Activated CD4-positive, alpha-beta T cell treated with anti-CD3 and anti-CD28 coated beads, Interleukin-2, Interleukin-6, amounts not matched to agents 100 ng/mL and 50 ng/mL, durations not matched to agents 16 hours and 8 hours (primary cell): ENCODE data around the gene KISS1.
"Not testable (repeated sequence)": the region's sequence is repeated elsewhere in the genome, so short reads cannot be mapped to it uniquely, and the experiment has no call there.

Experiments used
- DNase-seq: peaks from one replicate; pipeline ENCODE4 v3.0.0-alpha.2; 2020

Gene KISS1

GRCh38 chr1:204196068-204196795, at the start of gene KISS1:
Gene KISS1 (minus strand): TSS chr1:204196491. CDS start chr1:204192876, 3,615 bp downstream.
- DNase-seq: no peak

- DNase-seq: no peak
Observed at GRCh38 chr1:204242920-204243319, 46.6 kb upstream of the KISS1 start.

DNA sequence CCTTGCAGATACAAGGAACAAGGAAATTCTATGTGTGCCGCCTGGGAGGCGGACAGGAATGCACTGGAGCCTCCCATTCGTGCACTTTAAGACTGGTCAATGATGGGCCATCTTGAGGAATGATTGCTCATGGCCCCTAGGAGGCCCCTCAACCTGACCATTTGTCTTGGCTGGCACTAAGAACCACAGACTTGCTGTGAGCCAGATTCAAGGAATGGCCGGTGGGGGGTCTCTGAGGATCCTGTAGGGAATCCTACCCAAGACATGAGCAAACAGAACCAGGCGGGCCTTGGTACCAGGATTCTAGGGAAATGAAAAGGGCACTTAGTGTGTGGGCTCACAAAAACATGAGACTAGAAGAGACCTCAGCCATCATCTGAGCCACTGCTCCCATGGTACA, 45.6 kb upstream of the KISS1 start:
- no peak for DNase-seq

- no peak for DNase-seq
Observed at GRCh38 chr1:204241050-204241449, 44.8 kb upstream of the KISS1 start.

GRCh38 chr1:204240233-204240632, 43.9 kb upstream of the KISS1 start:
- DNase-seq: no peak

GRCh38 chr1:204239401-204239800, 43.1 kb upstream of the KISS1 start:
- DNase-seq: not testable (repeated sequence)

DNA sequence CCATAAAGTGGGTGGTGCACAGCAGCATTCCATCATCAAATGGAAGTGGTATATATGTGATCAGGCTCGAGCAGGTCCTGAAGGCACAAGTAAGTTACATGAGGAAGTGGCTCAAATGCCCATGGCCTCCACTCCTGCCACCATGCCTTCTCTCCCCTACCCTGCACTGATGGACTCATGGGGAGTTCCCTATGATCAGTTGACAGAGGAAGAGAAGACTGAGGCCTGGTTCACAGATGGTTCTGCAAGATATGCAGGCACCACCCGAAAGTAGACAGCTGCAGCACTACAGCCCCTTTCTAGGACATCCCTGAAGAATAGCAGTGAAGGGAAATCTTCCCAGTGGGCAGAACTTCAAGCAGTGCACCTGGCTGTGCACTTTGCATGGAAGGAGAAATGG, 42.2 kb upstream of the KISS1 start:
- not testable (repeated sequence) for DNase-seq

GRCh38 chr1:204237515-204237914, 41.2 kb upstream of the KISS1 start:
- not testable (repeated sequence) for DNase-seq

GRCh38 chr1:204232526-204232925, 36.2 kb upstream of the KISS1 start:
- DNase-seq: no peak

DNA sequence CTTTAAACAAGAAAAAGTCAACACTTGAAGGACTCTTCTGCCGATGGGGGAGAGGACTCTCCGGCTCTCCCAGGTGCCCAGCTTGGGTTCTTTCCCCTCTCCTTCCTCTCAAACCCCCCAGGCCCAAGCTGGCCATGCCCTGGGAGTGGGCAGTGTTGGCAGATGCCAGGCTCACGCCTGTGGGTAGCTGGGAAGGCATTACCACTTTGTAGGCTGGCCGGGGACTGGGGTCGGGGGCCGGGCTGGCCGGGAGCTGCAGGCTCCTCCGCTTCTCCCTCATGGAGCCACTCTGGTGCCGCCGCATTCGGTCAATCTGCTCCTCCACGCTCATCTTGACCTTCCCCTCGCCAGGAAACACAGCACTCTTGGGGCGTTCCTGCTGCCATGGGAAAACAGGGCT, 33.9 kb upstream of the KISS1 start:
- no peak for DNase-seq

GRCh38 chr1:204228896-204229295, 32.6 kb upstream of the KISS1 start:
- DNase-seq: no peak

GRCh38 chr1:204227996-204228785, 31.9 kb upstream of the KISS1 start:
- DNase-seq: no peak

- DNase-seq: no peak
Observed at GRCh38 chr1:204227351-204227750, 31.1 kb upstream of the KISS1 start.

DNA sequence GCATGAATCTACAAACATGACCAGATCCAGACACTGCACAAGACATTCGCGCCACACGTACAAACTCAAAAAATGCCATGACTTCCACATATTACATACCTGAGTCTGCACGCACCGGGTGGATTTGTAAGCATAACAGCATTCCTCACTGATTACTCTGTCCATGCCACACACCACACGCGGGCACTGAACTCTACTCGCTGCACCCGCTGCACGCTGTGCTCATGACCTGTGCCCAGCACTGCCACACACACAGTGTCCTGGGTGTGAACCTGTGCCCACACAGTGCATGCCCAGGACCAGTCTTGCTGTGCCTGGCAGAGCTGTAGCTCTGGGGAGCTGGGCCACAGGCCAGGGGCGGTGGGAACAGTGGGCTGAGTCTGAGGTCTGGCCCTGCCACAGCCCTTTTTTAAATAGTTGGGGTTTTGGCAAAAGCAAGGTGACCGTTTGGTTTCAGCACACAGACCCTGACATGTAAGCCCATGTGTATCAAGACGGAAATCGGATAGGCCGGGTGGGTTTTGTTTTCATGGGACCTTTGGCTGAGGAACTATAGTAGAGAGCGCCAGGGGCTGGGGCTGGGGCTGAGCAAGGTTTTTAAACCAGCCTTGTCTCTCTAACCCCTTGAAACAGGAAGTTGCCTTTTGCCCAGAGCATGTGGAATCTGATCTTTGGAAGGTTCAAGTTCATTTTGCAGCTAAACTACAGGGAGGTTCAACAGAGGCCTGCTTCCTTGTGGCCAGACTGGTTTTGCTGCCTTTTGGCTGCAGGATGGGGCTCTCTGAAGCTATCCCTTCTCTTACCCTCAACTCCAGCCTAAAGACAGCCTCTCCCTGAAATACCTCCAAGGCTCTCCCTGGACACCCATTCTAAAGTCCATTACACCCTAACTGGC, 29.8 kb upstream of the KISS1 start:
- DNase-seq: no peak

DNA sequence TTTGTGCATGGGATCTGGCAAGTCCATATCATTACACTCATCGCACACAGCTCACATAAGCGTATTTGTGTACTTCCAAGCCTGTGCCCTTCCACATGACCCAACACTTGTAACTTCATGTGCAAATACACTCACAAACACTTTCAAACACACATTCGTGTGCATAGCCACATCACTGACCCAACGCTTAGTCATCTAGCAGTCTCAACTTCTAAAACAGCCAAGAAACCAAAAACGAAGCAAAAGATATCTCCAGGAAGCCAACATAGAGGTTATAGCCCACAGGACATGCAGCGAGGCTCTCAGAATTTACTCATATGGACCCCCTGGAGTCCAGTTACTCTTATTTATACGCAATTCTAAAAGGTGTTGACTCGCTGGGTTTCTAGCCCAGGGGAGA, 28.4 kb upstream of the KISS1 start:
- DNase-seq: no peak

DNA sequence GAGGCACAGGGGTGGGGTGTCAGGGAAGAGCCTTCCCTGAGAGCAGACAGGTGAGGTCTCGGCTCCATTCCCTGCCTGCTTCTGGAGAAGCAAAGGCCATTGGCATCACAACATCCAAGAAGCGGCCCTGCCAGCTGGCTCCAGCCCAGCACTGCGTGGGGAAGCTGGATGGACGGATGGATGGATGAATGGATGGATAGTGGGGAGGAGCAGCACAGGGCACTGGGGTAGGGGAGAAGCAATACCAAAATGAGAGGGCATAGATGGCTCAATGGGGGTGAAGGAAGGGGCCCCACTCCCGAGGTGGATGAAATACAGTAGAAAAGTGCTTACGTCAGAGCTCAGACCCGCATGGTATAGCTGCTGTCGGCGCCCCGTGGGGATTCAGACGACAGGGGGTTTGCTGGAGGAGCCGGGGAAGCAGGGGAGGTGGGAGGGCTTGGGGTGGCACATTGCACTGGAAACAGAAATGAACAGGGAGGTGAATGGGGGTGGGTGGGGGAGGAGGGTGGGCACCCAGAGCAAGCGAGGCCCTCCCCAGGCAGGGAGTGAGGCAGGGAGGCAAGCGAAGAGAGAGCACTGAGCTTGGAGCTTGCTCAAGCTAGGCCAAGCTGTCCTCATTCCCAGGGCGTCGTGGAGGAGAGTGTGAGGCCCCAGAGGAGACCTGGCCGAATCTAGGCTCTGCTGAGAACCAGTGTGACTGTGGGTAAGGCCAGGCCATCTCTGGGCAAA, 27.0 kb upstream of the KISS1 start:
- no peak for DNase-seq

- no peak for DNase-seq
Observed at GRCh38 chr1:204222764-204223055, 26.4 kb upstream of the KISS1 start.

DNA sequence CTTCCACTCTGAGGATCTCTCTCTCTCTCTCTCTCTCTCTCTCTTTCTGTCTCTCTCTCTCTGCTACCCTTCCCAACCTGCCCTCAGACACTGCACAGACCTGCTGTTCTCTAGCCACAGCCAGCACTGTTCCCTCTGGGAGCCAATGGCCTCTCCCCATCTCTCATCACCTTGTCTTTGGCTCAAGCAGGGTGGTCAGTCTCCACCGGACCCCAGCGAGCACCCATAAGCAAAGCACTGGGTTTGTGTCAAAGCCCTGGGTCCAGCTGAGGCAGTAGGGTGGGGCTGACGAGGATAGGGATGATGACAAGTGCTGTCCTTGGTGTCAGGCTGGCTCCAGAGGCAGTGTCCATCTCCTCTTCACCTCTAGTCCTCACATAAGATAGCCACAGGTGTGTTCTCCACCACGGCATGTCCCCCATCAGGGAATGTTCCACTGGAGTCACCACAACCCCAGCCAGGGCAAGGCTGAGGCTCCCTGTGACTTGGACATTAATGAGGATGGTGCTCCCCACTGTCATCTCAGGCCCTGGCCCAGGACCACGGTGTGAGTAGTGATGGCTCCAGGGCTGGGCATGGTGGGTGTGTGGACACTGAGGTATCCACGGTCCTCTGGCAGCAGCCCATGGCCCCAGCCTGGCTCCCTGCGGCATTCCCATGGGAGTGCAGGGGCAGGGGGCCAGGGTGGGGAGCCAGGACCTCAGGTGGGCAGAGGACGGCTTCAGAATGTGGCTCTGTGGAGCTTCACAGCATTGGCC, 25.9 kb upstream of the KISS1 start:
- DNase-seq: no peak

GRCh38 chr1:204221271-204221670, 25.0 kb upstream of the KISS1 start:
- no peak for DNase-seq

GRCh38 chr1:204219971-204220616, 23.8 kb upstream of the KISS1 start:
- DNase-seq: no peak

DNA sequence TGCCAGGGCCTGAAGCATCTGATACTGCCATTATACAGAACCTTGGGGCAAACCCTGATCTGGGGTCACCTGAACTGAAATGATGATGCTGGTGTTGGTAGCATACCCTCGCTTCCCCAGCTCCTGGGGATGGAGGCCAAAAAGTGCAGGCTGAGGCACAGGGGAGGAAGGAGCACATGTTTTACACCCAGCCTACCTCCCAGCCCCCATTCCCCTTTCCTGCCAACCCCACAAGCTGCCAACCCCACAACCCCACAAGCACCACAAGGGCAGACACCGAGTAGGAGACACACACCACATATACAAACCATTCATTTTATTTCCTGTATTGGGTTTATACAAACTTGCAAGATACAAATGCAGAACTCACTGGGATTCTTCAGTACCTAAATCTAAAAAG, 22.3 kb upstream of the KISS1 start:
- DNase-seq: no peak

- no peak for DNase-seq
Observed at GRCh38 chr1:204217648-204218000, 21.3 kb upstream of the KISS1 start.
